ENCODE results near the gene SLC15A3. TPM values are rescaled to one million over a fixed set of nuclear protein-coding genes. Genes with fewer than 3 reads are reported as not detected.

SLC15A3 gene
- total RNA-seq, 1 experiment from 2014 or later: 8.7 TPM

- H3K27me3 ChIP-seq (ENCODE audit: control insufficient read depth, insufficient read depth, low read length): no peaks in the 10 kb centered on the region
- H3K4me1 ChIP-seq (ENCODE audit: control insufficient read depth, insufficient read depth, low read length): peaks cover 18% of the 10 kb centered on the region
- no peak overlapping the region for H3K27ac ChIP-seq (ENCODE audit: low read length)
- H3K9me3 ChIP-seq (ENCODE audit: control insufficient read depth, insufficient read depth, low read depth, low read length): no peaks in the 10 kb centered on the region
- ATAC-seq: no peak
- intact Hi-C loops (cut with micrococcal nuclease; ENCODE audit: unreplicated experiment) (no loop called here), in situ Hi-C loops (cut with HindIII; ENCODE audit: low pct_unique_long_range_greater_than_20kb, low sequenced_read_pairs) (no loop called here)
- H3K4me3 ChIP-seq (ENCODE audit: low read depth in 2 of 2, low read length in 2 of 2): no peak overlapping the region
- no peaks in the 10 kb centered on the region; the same call in 1 of the 2 replicates for H3K36me3 ChIP-seq (ENCODE audit: control insufficient read depth, insufficient read depth, low read length)
- POLR2A ChIA-PET: no interaction called here
- DNase-seq (ENCODE audit: low read depth, low spot score): no peak
- no TSS peak for BruUV-seq (replicated peaks)
- no peak for TF ChIP-seq TCF7L2 (IDR thresholded peaks at IDR 0.05; ENCODE audit: low read depth, low read length)
- TF ChIP-seq REST (IDR thresholded peaks at IDR 0.05; ENCODE audit: insufficient read depth in 1 of 2, low read depth in 2 of 2, low read length in 1 of 2): no peak
- TF ChIP-seq POLR2AphosphoS5 (IDR thresholded peaks at IDR 0.05; ENCODE audit: low read depth, low read length): no peak
- no peak for TF ChIP-seq CTCF (IDR thresholded peaks at IDR 0.05)
- TF ChIP-seq SIN3A (IDR thresholded peaks at IDR 0.05; ENCODE audit: borderline replicate concordance, insufficient read depth, low read depth, low read length): no peak
- CTCF ChIA-PET: no interaction called here
These were observed 24.4 kb downstream of the SLC15A3 start for GRCh38 chr11:60927600-60927999.

- ChIA-PET POLR2A (interaction anchor here (0.6 kb wide), 1 partner anchor 214 kb away, joined by 3 read pairs; no protein-coding TSS in a partner anchor), CTCF (interaction anchor here (0.5 kb wide), 1 partner anchor 216 kb away, joined by 3 read pairs; no protein-coding TSS in a partner anchor)
- intact Hi-C loops (cut with micrococcal nuclease; ENCODE audit: unreplicated experiment) (no loop called here), in situ Hi-C loops (cut with HindIII; ENCODE audit: low pct_unique_long_range_greater_than_20kb, low sequenced_read_pairs) (no loop called here)
- no peaks in the 10 kb centered on the region for H3K9me3 ChIP-seq (ENCODE audit: control insufficient read depth, insufficient read depth, low read depth, low read length)
- H3K4me1 ChIP-seq (ENCODE audit: control insufficient read depth, insufficient read depth, low read length): peaks cover 18% of the 10 kb centered on the region
- no TSS peak for BruUV-seq (replicated peaks)
- H3K27ac ChIP-seq (ENCODE audit: low read length): no peak overlapping the region
- TF ChIP-seq REST (IDR thresholded peaks at IDR 0.05; ENCODE audit: insufficient read depth in 1 of 2, low read depth in 2 of 2, low read length in 1 of 2) (no peak), POLR2AphosphoS5 (IDR thresholded peaks at IDR 0.05; ENCODE audit: low read depth, low read length) (no peak), TCF7L2 (IDR thresholded peaks at IDR 0.05; ENCODE audit: low read depth, low read length) (no peak), CTCF (IDR thresholded peaks at IDR 0.05) (no peak), SIN3A (IDR thresholded peaks at IDR 0.05; ENCODE audit: borderline replicate concordance, insufficient read depth, low read depth, low read length) (no peak)
- no peak overlapping the region for H3K4me3 ChIP-seq (ENCODE audit: low read depth in 2 of 2, low read length in 2 of 2)
- no peaks in the 10 kb centered on the region; the same call in 1 of the 2 replicates for H3K36me3 ChIP-seq (ENCODE audit: control insufficient read depth, insufficient read depth, low read length)
- no peak for ATAC-seq
- DNase-seq (ENCODE audit: low read depth, low spot score): no peak
- H3K27me3 ChIP-seq (ENCODE audit: control insufficient read depth, insufficient read depth, low read length): no peaks in the 10 kb centered on the region
These were observed 24.8 kb downstream of the SLC15A3 start for GRCh38 chr11:60927061-60927592.

Data from Panc1 (cell line).